HuH-7 (cell line): ENCODE data around the gene CFLAR.
"Not testable (repeated sequence)": the region's sequence is repeated elsewhere in the genome, so short reads cannot be mapped to it uniquely, and the experiment has no call there.

Source experiments
- DNase-seq: peaks from one replicate; pipeline ENCODE4 v3.0.0; 2011; ENCODE audit warnings: low spot score

Gene CFLAR

DNA sequence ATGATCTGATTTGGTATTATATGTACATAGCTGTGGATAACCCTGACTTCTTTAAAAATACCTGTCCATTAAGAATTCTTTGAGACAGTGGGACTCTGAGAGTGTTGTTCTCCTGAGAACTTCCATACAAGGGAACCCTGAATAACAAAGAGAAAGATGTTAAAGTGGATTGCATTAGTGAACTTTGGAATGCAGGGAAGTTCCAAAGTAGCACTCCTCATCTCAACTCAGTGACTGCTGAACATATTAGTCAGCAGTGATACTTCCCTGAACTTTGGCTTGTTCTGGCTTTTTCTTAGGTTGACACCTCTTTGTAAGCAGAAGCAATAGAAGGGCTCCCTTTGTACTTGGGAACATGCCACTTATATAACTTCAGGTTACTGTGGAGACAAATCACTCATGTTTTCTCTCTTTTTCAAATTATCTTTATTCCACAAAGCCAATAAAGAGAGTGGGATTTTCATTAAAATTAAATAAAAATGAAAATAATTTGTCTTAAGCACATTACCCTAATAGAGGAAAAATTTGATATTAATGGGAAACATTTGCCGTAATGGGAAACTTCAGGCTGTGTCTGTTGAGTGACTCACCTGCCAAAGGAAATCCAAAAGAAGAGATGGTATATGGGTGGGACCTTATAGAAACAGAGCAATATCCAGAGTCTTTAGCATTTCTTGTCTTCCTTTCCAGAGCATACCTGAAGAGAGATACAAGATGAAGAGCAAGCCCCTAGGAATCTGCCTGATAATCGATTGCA is 33.3 kb downstream of the CFLAR start:
- DNase-seq, result peak; percentile 47

- not testable (repeated sequence) for DNase-seq
Observed at GRCh38 chr2:201149821-201150165, 33.8 kb downstream of the CFLAR start.

DNA sequence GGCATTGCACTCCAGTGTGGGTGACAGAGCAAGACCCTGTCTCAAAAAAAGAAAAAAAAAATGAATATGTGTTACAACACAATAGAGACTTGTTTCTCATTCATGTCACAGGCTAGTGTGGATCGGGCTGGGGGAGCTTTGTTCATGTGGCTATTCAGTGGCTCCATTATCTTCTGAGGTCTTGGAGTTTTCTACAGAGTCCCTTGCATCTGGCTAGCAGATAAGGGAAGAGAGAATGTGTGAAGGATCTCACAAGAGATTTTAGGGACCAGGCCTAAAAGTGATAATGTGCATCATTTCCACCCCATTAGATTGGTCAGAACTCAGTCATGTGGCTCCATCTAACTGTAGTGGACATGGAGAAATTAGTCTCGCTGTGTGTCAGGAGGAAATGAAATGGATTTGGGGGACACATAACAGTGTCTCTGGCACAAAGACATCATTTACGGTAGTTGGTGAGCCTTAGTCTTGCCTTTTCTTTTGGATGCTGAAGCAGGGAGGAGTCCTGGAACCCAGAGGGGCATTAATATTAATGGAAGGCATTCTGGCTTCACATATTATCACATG is 34.6 kb downstream of the CFLAR start:
- no peak for DNase-seq

GRCh38 chr2:201151127-201151981 is 35.4 kb downstream of the CFLAR start:
- no peak for DNase-seq

DNA sequence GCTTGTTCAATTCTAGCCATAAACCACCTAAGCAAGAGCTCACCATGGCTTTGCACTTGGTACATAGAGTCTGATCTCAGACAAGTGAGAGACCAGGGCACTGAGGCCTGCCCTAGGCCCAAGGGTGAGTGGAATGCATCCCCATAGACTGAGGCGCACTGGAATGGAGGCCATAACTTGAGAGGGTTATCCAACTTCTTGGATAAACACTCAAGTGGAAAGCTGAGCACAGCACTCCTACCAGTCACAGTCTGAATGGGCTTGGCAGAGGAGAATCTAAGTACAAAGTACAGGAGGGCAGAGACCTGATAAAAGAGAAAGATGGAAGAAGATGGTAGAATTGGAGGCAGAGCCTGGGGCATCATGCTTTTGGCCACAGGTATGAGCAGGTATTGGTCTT is 36.6 kb downstream of the CFLAR start:
- DNase-seq, result no peak

- no peak for DNase-seq
Observed at GRCh38 chr2:201152999-201153815, 37.2 kb downstream of the CFLAR start.

DNA sequence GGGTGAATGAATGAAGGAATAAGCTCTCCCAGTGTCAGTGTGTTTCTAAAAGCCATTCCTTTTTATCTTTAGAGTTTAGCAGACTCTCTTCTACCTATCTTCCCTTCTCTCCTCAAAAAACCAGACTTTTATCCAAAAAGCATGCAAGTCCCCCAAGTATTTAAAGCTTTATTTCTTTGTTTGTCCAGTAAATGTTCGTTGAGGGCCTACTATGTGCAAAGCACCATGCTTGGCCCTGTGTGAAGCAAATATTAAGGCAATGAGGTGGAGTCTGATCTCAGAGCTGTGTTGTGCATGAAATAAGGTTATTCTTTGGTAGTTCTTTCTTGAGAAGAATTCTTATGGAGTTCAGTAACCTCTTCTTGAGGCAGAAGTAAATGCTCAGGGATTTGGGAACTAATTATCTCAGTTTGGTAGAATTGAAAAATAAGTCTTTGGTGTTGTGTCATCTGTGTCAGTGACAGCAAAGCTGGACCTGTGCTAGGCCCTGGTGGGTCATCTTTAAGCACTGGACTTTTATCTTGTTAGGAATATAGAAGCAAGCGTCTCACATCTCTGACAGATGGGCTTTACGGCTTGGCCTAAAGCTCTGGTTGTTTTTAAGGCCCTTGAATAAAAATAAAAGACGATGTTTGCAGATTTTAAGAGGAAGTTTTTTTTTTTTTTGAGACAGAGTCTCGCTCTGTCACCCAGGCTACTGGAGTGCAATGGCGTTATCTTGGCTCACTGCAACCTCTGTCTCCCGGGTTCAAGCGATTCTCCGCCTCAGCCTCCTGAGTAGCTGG is 38.8 kb downstream of the CFLAR start:
- no peak for DNase-seq

DNA sequence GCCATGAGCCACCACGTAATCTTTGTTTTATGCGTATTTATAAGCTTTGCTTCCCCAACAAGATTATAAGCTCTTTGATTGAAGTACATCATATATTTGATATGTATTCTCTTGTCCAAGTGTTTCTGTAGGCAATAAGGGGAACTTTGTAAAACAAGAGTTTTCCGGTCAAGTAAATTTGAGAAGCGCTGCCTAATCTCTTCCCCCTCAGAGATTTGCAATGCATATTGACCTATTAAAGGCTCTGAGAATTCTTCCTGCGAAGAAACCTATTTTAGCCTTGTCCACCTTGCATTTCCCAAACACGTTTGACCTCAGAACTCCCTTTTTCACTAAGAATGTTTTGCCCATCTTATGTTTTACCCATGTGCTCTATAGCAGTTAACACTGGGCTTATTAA is 40.1 kb downstream of the CFLAR start:
- no peak for DNase-seq

DNA sequence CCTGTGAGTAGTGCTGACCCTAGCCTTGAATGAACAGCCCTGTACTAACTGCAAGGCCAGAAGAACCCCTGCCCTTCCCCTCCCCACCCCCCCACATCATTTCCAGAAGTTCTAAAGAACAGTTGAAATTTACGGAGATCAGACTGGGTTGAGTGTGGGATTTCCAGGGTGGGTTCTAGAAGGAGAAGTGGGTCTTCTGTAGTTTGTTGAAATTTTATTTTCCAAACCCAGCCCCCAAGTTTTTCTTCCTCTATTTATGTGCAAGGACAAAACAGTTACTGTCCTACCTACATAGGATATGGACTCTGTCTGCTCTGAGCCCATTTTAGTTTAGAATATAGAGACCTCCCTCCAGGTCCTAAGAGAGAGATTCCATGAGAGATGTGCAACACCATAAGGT is 40.7 kb downstream of the CFLAR start:
- no peak for DNase-seq

- DNase-seq, result no peak
Observed at GRCh38 chr2:201157694-201158093, 41.7 kb downstream of the CFLAR start.

- peak; percentile 87 for DNase-seq
Observed at GRCh38 chr2:201158111-201158929, 42.4 kb downstream of the CFLAR start.

- DNase-seq, result no peak
Observed at GRCh38 chr2:201164166-201164565, 48.2 kb downstream of the CFLAR start.

GRCh38 chr2:201167546-201167945 is 51.6 kb downstream of the CFLAR start:
- no peak for DNase-seq

DNA sequence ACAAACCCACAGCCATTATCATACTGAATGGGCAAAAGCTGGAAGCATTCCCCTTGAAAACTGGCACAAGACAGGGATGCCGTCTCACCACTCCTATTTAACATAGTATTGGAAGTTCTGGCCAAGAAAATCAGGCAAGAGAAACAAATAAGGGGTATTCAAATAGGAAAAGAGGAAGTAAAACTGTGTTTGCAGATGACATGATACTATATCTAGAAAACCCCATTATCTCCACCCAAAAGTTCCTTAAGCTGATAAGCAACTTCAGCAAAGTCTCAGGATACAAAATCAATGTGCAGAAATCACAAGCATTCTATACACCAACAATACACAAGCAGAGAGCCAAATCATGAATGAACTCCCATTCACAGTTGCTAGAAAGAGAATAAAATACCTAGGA is 52.5 kb downstream of the CFLAR start:
- not testable (repeated sequence) for DNase-seq

DNA sequence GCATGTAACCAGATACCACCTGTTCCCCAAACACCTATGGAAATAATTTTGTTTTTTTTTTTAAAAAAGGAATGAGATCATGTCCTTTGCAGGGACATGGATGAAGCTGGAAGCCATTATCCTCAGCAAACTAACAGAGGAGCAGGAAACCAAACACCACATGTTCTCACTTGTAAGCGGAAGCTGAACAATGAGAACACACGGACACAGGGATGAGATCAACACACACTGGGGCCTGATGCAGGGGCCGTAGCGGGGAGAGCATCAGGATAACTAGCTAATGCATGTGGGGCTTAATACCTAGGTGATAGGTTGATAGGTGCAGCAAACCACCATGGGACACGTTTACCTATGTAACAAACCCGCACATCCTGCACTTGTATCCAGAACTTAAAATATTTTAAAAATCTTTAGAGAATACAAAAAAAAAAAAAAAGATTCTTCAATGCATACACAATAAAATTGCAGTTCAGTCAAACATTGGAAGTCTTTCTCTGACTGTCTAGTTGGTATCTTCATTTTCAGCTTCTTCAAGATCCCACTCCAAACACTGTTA is 55.4 kb downstream of the CFLAR start:
- no peak for DNase-seq

DNA sequence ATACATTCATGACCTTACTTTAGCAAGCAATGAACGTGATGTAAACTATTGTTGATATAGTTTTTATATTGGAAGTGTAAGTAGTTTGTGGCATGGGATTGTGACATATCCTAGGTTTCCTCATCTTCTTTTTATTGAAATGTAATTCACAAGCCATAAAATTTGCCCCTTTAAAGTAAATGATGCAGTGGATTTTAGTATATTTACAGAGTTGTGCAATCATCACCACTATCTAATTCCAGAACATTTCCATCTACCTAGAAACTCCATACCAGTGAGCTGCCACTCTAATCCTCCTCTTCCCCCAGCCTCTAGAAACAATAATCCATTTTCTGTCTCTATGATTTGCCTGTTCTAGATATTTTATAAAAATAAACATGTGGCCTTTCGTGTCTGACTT is 56.3 kb downstream of the CFLAR start:
- DNase-seq, result no peak

DNA sequence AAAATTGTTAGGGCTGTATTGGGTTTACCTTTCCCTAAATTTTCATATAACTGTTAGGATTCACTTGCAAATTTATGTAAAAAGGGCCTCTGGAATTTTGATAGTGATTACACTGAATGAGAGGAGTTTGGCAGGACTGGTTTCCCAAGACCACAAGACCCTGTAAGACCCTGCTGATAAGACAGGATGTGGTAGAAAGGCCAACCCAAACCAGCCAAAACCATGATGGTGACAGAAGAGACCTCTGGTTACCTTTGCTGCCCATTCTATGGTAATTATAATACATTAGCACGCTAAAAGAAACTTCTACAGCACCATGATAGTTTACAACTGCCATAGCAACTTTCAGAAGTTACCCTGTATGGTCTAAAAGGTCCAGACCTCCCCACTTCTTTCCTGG is 58.7 kb downstream of the CFLAR start:
- DNase-seq, result no peak

GRCh38 chr2:201176081-201176481 is 60.1 kb downstream of the CFLAR start:
- DNase-seq, result no peak

GRCh38 chr2:201180010-201180409 is 64.0 kb downstream of the CFLAR start:
- no peak for DNase-seq

GRCh38 chr2:201182650-201183364 is 66.8 kb downstream of the CFLAR start, which contains the start of gene CASP10:
Gene CASP10, plus strand, starts transcription at chr2:201183141. Its CDS starts 2,637 bp downstream, at chr2:201185778.
- peak; percentile 78 for DNase-seq
